Suprapubic skin (tissue), 4 donors: Measurements from ENCODE around the gene MUC22.

Source experiments
- EP300 ChIP-seq: sonication (generic); formaldehyde crosslinking; IDR thresholded peaks from one replicate; pipeline ENCODE4 v1.6.1; 2017; ENCODE audit warnings: antibody characterized with exemption
- POLR2A ChIP-seq, 2 donors: fragments of 450-650 bp; IDR thresholded peaks; one replicate each; pipeline ENCODE4 v1.6.1; 2017; ENCODE audit warnings: antibody characterized with exemption in 2 of 2, mild to moderate bottlenecking in 2 of 2, moderate library complexity in 2 of 2
- POLR2AphosphoS5 ChIP-seq, 3 donors: sonication (generic); formaldehyde crosslinking; IDR thresholded peaks; one replicate each; pipeline ENCODE4 v1.6.1; 2017; ENCODE audit warnings: antibody characterized with exemption in 3 of 3
- TF ChIP-seq, protein P1 (sequence below), 2 donors: fragments of 200-600 bp in 1 of 2; fragments of 450-650 bp in 1 of 2; sonication (generic) in 1 of 2; IDR thresholded peaks; one replicate each; pipeline ENCODE4 v1.5.1; 2016 to 2019; ENCODE audit warnings: antibody characterized with exemption in 2 of 2, mild to moderate bottlenecking in 1 of 2, moderate library complexity in 1 of 2

DNA sequence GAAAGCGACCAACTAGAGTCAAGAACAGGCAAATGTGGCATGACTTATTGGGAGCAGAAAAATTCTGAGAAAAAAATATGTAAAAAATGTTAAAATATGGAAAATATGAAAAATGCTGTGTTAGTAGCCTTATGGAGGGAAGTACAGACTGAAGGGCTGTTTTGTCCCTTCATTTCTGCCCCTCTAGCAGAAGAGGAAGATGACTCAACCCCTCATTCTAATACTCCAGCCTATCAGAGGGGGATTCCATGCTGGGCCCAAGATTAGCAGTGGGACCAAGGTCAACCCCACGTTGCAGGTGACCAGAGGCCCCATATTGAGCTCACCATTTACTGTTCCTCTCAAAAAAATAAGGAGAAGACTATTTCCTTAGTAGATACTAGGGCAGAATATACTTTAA is 18.4 kb upstream of the MUC22 start:
- TF ChIP-seq POLR2A (IDR thresholded peaks at IDR 0.05) (no peak), POLR2AphosphoS5 (IDR thresholded peaks at IDR 0.05) (no peak), EP300 (no peak)
- TF ChIP-seq, protein P1, sequence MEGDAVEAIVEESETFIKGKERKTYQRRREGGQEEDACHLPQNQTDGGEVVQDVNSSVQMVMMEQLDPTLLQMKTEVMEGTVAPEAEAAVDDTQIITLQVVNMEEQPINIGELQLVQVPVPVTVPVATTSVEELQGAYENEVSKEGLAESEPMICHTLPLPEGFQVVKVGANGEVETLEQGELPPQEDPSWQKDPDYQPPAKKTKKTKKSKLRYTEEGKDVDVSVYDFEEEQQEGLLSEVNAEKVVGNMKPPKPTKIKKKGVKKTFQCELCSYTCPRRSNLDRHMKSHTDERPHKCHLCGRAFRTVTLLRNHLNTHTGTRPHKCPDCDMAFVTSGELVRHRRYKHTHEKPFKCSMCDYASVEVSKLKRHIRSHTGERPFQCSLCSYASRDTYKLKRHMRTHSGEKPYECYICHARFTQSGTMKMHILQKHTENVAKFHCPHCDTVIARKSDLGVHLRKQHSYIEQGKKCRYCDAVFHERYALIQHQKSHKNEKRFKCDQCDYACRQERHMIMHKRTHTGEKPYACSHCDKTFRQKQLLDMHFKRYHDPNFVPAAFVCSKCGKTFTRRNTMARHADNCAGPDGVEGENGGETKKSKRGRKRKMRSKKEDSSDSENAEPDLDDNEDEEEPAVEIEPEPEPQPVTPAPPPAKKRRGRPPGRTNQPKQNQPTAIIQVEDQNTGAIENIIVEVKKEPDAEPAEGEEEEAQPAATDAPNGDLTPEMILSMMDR (IDR thresholded peaks at IDR 0.05): no peak
